Cortex of kidney (tissue), 1 donor: ENCODE measurements around the gene SLC16A9.
"Not testable (repeated sequence)": the region's sequence is repeated elsewhere in the genome, so short reads cannot be mapped to it uniquely, and the experiment has no call there.

Experiments
- DNase-seq: peaks from one replicate; lab custom pipeline; 2025; lab: John Stamatoyannopoulos, UW

Gene SLC16A9, protein sequence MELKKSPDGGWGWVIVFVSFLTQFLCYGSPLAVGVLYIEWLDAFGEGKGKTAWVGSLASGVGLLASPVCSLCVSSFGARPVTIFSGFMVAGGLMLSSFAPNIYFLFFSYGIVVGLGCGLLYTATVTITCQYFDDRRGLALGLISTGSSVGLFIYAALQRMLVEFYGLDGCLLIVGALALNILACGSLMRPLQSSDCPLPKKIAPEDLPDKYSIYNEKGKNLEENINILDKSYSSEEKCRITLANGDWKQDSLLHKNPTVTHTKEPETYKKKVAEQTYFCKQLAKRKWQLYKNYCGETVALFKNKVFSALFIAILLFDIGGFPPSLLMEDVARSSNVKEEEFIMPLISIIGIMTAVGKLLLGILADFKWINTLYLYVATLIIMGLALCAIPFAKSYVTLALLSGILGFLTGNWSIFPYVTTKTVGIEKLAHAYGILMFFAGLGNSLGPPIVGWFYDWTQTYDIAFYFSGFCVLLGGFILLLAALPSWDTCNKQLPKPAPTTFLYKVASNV

DNA sequence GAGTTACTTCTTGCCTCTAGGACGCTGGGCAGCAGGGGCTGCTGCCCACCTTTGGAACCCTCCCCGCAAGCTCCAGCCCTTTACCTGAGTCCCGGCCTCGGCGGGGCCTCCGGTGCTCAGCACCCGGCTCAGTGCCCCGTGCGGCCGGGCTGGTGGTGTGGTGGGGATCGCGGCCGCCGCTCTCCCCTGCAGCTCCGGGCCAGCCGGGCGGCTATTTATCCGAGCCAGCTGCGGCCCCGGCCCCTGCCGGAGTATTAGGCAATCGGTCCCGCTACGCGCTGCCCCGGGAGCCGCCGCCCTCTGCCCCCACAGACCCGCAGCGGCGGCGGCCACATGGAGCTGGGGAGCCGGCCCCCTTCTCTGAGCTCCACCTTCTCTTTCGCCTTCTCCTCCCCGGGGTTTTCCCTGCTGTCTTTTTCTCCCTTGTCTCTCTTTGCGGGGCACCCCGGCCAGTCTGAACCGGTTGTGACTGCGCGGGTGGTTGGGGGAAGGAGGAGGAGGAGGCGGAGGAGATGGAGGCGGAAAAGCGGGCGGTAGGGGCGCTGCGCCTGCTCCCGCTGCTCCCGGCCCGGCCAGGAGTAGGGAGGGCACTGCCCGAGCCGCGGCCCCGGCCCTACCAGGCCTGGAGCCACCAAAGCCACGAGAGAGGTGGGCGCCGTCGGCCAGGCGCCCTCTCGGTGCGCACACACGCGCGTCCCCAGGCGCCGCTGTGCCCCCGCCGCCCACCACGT is at the start of gene SLC16A9:
TSS of gene SLC16A9 (minus strand) at position 456 of the 731 bp plus-strand sequence. CDS start 25,559 bp downstream, outside the sequence.
- peak; percentile 23 for DNase-seq

- no peak for DNase-seq
Measured at GRCh38 chr10:59757966-59758365, 48.3 kb upstream of the SLC16A9 start.

GRCh38 chr10:59754951-59755350 is 45.3 kb upstream of the SLC16A9 start:
- no peak for DNase-seq

DNA sequence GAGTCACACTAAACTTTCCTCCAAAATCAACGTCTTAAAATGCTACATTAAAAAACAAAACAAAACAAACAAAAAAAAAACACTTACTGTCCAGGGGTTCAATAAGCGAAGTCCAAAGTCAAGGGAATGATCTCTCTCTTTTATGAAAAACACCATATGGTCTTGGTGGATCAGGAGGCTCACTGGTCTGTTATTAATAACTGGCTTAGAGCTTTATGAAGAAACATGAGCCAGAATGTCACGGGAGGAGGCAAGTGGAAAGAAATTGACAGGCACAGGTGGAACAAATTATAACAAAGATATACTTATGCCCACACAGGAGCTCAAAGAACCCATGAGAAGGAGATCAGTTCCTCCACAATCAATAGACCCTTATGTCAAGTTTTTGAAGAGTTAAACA is 43.6 kb upstream of the SLC16A9 start, which contains the start of gene MRLN:
TSS of gene MRLN (minus strand) at position 189 of the 400 bp plus-strand sequence.
- DNase-seq = no peak

DNA sequence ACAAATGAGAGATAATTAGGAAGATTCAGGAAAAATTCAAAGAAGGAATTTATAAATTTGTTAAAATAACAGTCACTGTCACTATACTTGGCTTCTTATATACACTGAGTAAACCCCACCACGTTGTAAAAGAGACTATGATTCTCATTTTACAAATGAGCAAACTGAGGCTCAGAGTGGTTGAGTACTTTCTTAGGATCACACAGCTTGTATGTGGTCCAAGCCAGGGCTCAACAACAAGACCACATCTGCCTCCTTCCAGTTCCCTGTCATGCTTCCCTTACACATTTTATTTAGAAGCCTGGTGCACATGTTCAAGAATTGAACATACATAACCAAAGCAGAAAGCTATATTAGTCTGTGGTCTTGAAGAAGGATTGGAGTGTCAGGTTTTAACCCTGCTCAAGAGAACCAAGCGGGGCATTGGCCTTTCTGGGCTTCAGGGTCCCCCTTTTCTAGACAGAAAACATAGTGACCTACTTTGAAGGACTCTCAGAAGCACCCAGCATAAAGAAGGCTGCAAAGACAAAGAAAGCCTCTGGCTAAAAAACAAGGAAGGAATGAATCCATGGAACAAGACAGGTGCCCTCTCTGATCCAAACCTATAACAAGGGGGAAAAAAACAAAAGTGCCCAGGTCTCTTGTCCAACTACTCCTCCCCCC is 42.8 kb upstream of the SLC16A9 start:
- no peak for DNase-seq

DNA sequence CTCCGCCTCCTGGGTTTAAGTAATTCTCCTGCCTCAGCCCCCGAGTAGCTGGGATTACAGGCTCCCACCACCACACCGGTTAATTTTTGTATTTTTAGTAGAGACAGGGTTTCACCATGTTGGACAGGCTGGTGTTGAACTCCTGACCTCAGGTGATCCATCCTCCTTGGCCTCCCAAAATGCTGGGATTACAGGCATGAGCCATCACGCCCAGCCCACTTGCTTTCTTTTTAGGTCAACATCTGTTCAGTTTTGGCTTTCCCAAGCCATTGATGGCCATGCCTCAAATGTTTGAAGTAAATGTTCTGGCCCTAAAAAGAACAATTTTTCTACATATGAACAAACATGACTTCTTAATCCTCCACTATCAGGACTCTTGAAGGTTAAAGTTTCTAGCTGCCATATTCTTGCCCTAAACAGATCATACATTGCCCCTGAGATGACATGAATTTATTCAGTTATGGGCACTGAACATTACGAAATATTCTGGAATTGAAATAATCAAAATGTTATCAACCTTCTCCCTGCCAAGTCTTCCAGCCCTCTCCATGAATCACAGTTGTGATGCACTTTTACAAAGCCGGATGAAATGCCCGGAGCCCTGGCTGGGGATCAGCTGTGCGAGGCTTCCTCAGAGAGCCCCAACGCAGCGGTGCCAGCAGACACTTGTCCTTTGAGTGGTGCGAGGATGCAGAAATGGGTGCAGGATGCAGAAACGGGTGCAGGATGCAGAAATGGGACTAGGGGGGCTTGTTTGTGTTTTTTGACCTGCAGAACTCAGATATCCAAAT is 40.7 kb upstream of the SLC16A9 start:
- DNase-seq = no peak

GRCh38 chr10:59748834-59749233 is 39.2 kb upstream of the SLC16A9 start:
- DNase-seq = no peak

DNA sequence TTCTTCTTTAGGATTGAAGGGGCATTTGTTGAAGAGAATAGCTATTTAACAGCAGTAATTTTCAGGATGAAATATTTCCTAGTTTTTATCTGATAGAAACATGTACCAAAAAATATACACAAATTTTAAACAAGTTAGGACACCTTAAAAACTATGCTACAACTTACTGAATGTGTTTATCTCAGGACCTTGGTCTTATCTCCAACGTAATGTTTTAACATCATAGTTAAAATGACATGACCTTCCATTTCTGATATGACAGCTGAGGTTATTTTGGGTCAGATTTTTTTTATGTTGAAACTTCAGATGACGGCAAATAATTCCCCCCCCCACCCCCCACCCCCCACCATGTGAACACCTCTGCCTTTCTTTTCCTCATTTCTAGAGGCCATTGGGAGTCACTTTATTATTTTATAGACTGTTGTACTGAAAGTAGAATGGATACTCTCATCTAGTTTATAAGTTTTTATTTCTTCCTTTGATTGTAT is 35.6 kb upstream of the SLC16A9 start:
- DNase-seq = no peak

- DNase-seq = not testable (repeated sequence)
Measured at GRCh38 chr10:59744762-59745161, 35.1 kb upstream of the SLC16A9 start.

GRCh38 chr10:59744156-59744555 is 34.5 kb upstream of the SLC16A9 start:
- not testable (repeated sequence) for DNase-seq

DNA sequence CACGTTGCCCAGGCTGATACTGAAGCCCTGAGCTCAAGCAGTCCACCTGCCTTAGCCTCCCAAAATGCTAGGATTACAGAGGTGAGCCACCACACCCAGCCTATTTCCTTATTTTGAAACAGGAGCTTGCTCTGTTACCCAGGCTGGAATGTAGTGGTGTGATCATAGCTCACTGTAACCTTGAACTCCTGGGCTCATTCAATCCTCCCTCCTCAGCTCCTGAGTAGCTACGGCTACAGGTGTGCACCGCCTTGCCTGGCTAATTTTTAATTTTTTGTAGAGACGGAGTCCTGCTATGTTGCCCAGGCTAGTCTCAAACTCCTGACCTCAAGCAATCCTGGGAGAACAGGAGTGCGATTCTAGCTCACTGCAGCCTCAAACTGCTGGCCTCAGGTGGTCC is 31.9 kb upstream of the SLC16A9 start:
- DNase-seq = no peak

GRCh38 chr10:59741048-59741447 is 31.4 kb upstream of the SLC16A9 start:
- no peak for DNase-seq

DNA sequence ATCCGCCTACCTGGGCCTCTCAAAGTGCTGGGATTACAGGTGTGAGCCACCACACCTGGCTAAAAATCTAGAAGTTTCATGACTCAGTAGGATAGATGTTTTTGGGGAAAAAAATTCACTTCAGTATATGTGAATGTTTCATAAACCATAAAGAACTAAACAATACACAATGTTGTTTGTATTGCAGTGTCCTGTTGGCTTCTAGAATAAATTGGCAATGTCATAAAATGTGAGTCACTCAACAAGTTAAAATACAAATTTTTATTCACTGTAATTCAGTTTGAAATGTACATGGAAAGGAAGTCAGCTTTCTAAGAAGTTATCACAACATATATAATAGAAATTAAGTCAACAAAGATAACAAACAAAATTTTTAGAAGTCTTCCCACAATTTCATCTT is 27.1 kb upstream of the SLC16A9 start:
- no peak for DNase-seq

DNA sequence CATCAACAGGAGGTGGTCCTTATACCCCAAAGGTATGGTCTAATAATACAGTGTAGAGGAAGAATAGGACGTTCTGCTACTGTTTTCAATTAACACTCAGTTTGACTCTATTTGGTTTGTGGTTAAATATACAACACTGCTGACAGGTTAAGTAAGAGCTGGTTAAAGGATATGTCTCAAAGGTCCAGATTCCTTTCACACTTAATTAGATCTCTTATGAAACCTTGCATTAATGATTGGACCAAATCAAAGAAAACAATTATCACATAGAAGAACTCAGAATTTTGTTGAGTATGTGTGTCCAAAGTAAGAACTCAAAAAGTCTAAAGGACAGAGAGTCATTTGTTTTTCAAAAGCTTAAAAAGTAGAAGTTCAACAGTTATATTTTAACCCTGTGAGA is 25.6 kb upstream of the SLC16A9 start:
- no peak for DNase-seq

GRCh38 chr10:59734014-59734462 is 24.4 kb upstream of the SLC16A9 start:
- DNase-seq = no peak

GRCh38 chr10:59733321-59734013 is 23.8 kb upstream of the SLC16A9 start:
- not testable (repeated sequence) for DNase-seq

DNA sequence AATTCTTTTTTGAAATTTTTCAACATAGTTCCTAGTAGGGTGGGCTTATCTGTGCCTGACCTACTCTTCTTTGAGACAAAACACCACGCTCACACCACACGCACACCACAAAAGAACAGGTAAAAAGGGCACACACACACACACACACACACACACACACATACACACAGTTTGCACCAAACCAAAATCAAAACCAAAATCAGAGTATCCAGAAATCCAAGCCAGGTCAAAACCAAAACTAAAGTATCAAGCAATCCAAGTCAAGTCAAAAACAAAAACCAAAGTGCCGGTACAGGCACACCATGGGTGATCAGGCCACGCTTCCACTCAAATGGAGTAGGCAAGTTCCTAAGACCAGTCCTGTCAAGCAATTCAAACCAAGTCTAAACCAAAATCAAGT is 23.2 kb upstream of the SLC16A9 start:
- not testable (repeated sequence) for DNase-seq

DNA sequence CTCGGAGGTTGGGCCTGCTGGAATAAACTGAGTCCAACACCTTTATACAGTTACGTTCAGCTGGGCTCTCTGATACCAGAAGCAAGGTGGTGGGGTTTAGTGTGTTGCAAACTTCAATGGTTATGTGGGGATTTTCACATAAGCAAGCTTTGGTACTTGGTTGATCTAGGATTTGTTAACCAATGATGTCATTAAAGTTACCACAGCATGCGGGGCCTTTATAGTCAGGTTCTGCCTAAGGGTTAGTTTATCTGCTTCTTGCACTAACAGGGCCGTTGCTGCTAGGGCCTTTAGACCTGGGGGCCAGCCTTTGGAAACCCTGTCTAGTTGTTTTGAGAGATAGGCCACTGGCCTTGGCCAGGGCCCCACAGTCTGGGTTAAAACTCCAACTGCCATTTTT is 19.5 kb upstream of the SLC16A9 start:
- DNase-seq = not testable (repeated sequence)

DNA sequence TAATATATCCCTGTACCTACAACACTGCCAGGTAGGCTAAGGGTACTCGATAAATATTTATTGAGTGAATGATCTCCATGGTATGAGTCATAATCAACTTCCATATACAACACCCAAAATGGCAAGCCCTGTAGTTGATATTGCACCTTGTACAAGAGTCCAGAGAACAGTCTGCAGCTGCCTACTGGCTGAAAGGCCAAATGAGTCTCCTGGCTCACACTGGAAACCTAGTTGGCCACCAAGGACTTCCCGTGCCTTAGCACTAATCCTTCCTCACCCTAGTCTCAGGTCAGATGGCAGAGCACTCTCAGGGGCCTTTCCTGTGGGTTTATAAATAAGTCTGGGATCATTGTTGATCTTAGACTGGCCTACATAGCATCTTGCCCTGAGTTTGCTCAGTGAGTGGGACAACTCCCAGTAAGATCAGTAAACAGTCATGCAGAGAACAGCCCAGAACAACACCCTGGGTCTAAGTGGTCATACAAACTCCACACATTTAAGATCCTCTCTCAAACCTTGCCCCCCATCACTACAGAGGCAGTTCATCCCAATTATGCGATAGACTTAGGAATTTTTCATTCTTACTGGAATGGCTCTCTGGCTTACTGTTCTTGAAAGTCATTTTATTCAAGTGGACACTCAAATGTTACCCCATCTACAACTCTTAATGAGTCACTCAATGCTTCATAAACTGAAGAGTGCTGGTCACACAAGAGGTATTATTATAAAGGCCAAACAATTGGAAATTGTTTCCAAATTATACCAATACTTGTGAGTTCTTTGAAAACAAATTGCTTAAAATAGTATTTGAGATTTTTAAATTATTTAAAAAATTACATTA is 14.7 kb upstream of the SLC16A9 start:
- DNase-seq = no peak

- DNase-seq = no peak
Measured at GRCh38 chr10:59720377-59720776, 10.7 kb upstream of the SLC16A9 start.
